ENCODE results near the gene ADARB1. TPM values are rescaled to one million over a fixed set of nuclear protein-coding genes. Genes with fewer than 3 reads are reported as not detected.

ADARB1 gene
- total RNA-seq, 1 experiment from 2014 or later, result 14.6 TPM

DNA sequence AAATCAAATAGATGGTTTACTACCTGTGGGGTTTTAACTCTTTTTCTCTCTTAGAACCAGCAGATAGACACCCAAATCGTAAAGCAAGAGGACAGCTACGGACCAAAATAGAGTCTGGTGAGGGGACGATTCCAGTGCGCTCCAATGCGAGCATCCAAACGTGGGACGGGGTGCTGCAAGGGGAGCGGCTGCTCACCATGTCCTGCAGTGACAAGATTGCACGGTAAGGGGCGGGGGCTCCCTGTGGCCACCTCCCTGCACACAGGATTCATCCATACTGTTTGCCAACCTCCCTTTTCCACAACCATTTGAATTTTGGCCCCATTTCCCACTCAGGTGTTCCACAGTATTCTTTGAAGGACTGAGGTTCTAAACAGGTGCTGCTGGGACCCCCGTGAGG lies 110.5 kb downstream of the ADARB1 start:
- no peaks in the 10 kb centered on the region for H3K4me1 Mint-ChIP-seq
- ATAC-seq (no peak), DNase-seq (ENCODE audit: low spot score) (no peak)
- peaks cover 35% of the 10 kb centered on the region for H3K9me3 Mint-ChIP-seq
- TF ChIP-seq, protein P1, sequence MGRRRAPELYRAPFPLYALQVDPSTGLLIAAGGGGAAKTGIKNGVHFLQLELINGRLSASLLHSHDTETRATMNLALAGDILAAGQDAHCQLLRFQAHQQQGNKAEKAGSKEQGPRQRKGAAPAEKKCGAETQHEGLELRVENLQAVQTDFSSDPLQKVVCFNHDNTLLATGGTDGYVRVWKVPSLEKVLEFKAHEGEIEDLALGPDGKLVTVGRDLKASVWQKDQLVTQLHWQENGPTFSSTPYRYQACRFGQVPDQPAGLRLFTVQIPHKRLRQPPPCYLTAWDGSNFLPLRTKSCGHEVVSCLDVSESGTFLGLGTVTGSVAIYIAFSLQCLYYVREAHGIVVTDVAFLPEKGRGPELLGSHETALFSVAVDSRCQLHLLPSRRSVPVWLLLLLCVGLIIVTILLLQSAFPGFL (CRISPR knock-in tag; IDR thresholded peaks at IDR 0.05; ENCODE audit: borderline replicate concordance), result no peak
- TF ChIP-seq ZMAT4 (CRISPR knock-in tag; IDR thresholded peaks at IDR 0.05), result no peak
- TF ChIP-seq, protein P2, sequence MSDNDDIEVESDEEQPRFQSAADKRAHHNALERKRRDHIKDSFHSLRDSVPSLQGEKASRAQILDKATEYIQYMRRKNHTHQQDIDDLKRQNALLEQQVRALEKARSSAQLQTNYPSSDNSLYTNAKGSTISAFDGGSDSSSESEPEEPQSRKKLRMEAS (CRISPR knock-in tag; IDR thresholded peaks at IDR 0.05), result no peak
- TF ChIP-seq ELF4 (CRISPR knock-in tag; IDR thresholded peaks at IDR 0.05; ENCODE audit: low read depth), result no peak
- TF ChIP-seq TEAD4 (CRISPR knock-in tag; IDR thresholded peaks at IDR 0.05), result no peak
- no peak for TF ChIP-seq PRRX2 (CRISPR knock-in tag; IDR thresholded peaks at IDR 0.05)
- TF ChIP-seq ATF1 (CRISPR knock-in tag; IDR thresholded peaks at IDR 0.05), result no peak
- no peak for TF ChIP-seq ZNF671 (CRISPR knock-in tag; IDR thresholded peaks at IDR 0.05)
- no peak for TF ChIP-seq ZNF423 (CRISPR knock-in tag; IDR thresholded peaks at IDR 0.05)
- TF ChIP-seq TP53 (CRISPR knock-in tag; IDR thresholded peaks at IDR 0.05), result no peak
- no peak for TF ChIP-seq AR (CRISPR knock-in tag; IDR thresholded peaks at IDR 0.05)
- no peaks in the 10 kb centered on the region for H3K27me3 Mint-ChIP-seq (ENCODE audit: low read depth)
- no peak overlapping the region for H3K27ac Mint-ChIP-seq
- H3K36me3 Mint-ChIP-seq, result peaks cover 45% of the 10 kb centered on the region
- no peak overlapping the region for H3K4me3 Mint-ChIP-seq
- ChIA-PET CTCF (interaction anchor here (0.7 kb wide), 1 partner anchor 281 kb away, joined by 3 read pairs; no protein-coding TSS in a partner anchor), POLR2A (no interaction called here)

DNA sequence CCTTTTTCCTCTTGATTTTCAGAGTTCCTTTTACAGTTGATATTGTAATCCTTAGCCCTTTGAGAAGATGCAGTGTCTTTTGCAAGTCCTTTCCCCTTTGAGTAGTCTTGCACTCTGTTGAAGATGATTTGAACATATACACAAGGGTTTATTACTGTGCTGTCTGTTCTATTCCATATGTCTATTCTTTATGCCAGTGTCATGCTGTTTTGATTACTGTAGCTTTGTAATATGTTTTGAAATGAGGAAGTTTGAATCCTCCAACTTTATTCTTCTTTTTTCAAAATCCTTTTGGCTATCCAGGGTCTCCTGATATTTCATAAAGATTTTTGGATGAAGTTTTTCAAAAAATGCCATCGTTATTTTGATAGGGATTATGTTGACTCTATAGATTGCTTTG lies 112.3 kb downstream of the ADARB1 start:
- ChIA-PET POLR2A (no interaction called here), CTCF (no interaction called here)
- no peaks in the 10 kb centered on the region for H3K4me1 Mint-ChIP-seq
- H3K27ac Mint-ChIP-seq, result no peak overlapping the region
- no peak overlapping the region for H3K4me3 Mint-ChIP-seq
- no peak for ATAC-seq
- H3K27me3 Mint-ChIP-seq (ENCODE audit: low read depth), result no peaks in the 10 kb centered on the region
- peaks cover 44% of the 10 kb centered on the region for H3K9me3 Mint-ChIP-seq
- TF ChIP-seq GTF2I (CRISPR knock-in tag; conservative IDR thresholded peaks at IDR 0.05) (0 out of 2 replicates have a peak, but pooled peaks have one; percentile 13), ATF1 (CRISPR knock-in tag; IDR thresholded peaks at IDR 0.05) (no peak)
- DNase-seq (ENCODE audit: low spot score), result no peak
- H3K36me3 Mint-ChIP-seq, result peaks cover 50% of the 10 kb centered on the region

- Mint-ChIP-seq H3K4me3 (no peak overlapping the region), H3K9me3 (peaks cover 44% of the 10 kb centered on the region), H3K36me3 (peaks cover 50% of the 10 kb centered on the region), H3K4me1 (no peaks in the 10 kb centered on the region), H3K27ac (no peak overlapping the region), H3K27me3 (ENCODE audit: low read depth) (no peaks in the 10 kb centered on the region)
- ChIA-PET POLR2A (no interaction called here), CTCF (no interaction called here)
- DNase-seq (ENCODE audit: low spot score) (no peak), ATAC-seq (no peak)
- TF ChIP-seq, protein P3, sequence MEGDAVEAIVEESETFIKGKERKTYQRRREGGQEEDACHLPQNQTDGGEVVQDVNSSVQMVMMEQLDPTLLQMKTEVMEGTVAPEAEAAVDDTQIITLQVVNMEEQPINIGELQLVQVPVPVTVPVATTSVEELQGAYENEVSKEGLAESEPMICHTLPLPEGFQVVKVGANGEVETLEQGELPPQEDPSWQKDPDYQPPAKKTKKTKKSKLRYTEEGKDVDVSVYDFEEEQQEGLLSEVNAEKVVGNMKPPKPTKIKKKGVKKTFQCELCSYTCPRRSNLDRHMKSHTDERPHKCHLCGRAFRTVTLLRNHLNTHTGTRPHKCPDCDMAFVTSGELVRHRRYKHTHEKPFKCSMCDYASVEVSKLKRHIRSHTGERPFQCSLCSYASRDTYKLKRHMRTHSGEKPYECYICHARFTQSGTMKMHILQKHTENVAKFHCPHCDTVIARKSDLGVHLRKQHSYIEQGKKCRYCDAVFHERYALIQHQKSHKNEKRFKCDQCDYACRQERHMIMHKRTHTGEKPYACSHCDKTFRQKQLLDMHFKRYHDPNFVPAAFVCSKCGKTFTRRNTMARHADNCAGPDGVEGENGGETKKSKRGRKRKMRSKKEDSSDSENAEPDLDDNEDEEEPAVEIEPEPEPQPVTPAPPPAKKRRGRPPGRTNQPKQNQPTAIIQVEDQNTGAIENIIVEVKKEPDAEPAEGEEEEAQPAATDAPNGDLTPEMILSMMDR (IDR thresholded peaks at IDR 0.05), result no peak
- TF ChIP-seq ZNF121 (CRISPR knock-in tag; IDR thresholded peaks at IDR 0.05) (no peak), USF1 (CRISPR knock-in tag; IDR thresholded peaks at IDR 0.05) (no peak), ZNF512 (CRISPR knock-in tag; IDR thresholded peaks at IDR 0.05; ENCODE audit: borderline replicate concordance) (no peak), GABPB1 (CRISPR knock-in tag; IDR thresholded peaks at IDR 0.05) (no peak), ZNF219 (CRISPR knock-in tag; IDR thresholded peaks at IDR 0.05; ENCODE audit: borderline replicate concordance) (no peak)
- TF ChIP-seq, protein P4, sequence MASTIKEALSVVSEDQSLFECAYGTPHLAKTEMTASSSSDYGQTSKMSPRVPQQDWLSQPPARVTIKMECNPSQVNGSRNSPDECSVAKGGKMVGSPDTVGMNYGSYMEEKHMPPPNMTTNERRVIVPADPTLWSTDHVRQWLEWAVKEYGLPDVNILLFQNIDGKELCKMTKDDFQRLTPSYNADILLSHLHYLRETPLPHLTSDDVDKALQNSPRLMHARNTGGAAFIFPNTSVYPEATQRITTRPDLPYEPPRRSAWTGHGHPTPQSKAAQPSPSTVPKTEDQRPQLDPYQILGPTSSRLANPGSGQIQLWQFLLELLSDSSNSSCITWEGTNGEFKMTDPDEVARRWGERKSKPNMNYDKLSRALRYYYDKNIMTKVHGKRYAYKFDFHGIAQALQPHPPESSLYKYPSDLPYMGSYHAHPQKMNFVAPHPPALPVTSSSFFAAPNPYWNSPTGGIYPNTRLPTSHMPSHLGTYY (CRISPR knock-in tag; IDR thresholded peaks at IDR 0.05), result no peak
- TF ChIP-seq, protein P5, sequence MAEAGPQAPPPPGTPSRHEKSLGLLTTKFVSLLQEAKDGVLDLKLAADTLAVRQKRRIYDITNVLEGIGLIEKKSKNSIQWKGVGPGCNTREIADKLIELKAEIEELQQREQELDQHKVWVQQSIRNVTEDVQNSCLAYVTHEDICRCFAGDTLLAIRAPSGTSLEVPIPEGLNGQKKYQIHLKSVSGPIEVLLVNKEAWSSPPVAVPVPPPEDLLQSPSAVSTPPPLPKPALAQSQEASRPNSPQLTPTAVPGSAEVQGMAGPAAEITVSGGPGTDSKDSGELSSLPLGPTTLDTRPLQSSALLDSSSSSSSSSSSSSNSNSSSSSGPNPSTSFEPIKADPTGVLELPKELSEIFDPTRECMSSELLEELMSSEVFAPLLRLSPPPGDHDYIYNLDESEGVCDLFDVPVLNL (CRISPR knock-in tag; IDR thresholded peaks at IDR 0.05; ENCODE audit: borderline replicate concordance, low read depth), result no peak
Measured at GRCh38 chr21:45187646-45188045, 113.3 kb downstream of the ADARB1 start.

All from WTC11 (cell line).